Ishikawa (cell line): ENCODE data around the gene RNF187.

ENCODE experiments used
- CEBPB ChIP-seq: IDR thresholded peaks from 2 replicates; pipeline ENCODE4 v1.6.1; 2012
- CREB1 ChIP-seq: IDR thresholded peaks from 2 replicates; pipeline ENCODE4 v1.6.1; 2012; ENCODE audit warnings: low read depth
- EGR1 ChIP-seq: IDR thresholded peaks from 2 replicates; pipeline ENCODE4 v1.6.1; 2012
- EP300 ChIP-seq: IDR thresholded peaks from 2 replicates; pipeline ENCODE4 v1.6.1; 2012; ENCODE audit warnings: borderline replicate concordance
- FOXM1 ChIP-seq: IDR thresholded peaks from 2 replicates; pipeline ENCODE4 v1.6.1; 2012; ENCODE audit warnings: low read depth, borderline replicate concordance
- MAX ChIP-seq: IDR thresholded peaks from 2 replicates; pipeline ENCODE4 v1.6.1; 2012
- NFIC ChIP-seq: IDR thresholded peaks from 2 replicates; pipeline ENCODE4 v1.6.1; 2012
- RAD21 ChIP-seq: IDR thresholded peaks from 2 replicates; pipeline ENCODE4 v1.6.1; 2012; ENCODE audit warnings: low read depth
- TAF1 ChIP-seq: IDR thresholded peaks from 2 replicates; pipeline ENCODE4 v1.6.1; 2012; ENCODE audit warnings: low read depth, mild to moderate bottlenecking
- TCF12 ChIP-seq: IDR thresholded peaks from 2 replicates; pipeline ENCODE4 v1.6.1; 2012; ENCODE audit warnings: low read depth
- TEAD4 ChIP-seq: IDR thresholded peaks from 2 replicates; pipeline ENCODE4 v1.6.1; 2012
- USF1 ChIP-seq: IDR thresholded peaks from 2 replicates; pipeline ENCODE4 v1.6.1; 2012
- YY1 ChIP-seq: IDR thresholded peaks from 2 replicates; pipeline ENCODE4 v1.6.1; 2012; ENCODE audit warnings: low read depth
- ZBTB7A ChIP-seq: IDR thresholded peaks from 2 replicates; pipeline ENCODE4 v1.6.1; 2012; ENCODE audit warnings: low read depth
- TF ChIP-seq, protein P1 (sequence below): IDR thresholded peaks from 2 replicates; pipeline ENCODE4 v1.6.1; 2012; ENCODE audit warnings: low read depth, mild to moderate bottlenecking

Gene RNF187

GRCh38 chr1:228496084-228496483, 8.9 kb downstream of the RNF187 start:
- TF ChIP-seq RAD21 (no peak), CEBPB (no peak)

- TF ChIP-seq USF1: no peak
- no peak for TF ChIP-seq RAD21
- TF ChIP-seq EGR1: no peak
- no peak for TF ChIP-seq ZBTB7A
- TF ChIP-seq TAF1: no peak
- no peak for TF ChIP-seq CEBPB
- TF ChIP-seq EP300: no peak
- TF ChIP-seq TEAD4: no peak
- TF ChIP-seq, protein P1, sequence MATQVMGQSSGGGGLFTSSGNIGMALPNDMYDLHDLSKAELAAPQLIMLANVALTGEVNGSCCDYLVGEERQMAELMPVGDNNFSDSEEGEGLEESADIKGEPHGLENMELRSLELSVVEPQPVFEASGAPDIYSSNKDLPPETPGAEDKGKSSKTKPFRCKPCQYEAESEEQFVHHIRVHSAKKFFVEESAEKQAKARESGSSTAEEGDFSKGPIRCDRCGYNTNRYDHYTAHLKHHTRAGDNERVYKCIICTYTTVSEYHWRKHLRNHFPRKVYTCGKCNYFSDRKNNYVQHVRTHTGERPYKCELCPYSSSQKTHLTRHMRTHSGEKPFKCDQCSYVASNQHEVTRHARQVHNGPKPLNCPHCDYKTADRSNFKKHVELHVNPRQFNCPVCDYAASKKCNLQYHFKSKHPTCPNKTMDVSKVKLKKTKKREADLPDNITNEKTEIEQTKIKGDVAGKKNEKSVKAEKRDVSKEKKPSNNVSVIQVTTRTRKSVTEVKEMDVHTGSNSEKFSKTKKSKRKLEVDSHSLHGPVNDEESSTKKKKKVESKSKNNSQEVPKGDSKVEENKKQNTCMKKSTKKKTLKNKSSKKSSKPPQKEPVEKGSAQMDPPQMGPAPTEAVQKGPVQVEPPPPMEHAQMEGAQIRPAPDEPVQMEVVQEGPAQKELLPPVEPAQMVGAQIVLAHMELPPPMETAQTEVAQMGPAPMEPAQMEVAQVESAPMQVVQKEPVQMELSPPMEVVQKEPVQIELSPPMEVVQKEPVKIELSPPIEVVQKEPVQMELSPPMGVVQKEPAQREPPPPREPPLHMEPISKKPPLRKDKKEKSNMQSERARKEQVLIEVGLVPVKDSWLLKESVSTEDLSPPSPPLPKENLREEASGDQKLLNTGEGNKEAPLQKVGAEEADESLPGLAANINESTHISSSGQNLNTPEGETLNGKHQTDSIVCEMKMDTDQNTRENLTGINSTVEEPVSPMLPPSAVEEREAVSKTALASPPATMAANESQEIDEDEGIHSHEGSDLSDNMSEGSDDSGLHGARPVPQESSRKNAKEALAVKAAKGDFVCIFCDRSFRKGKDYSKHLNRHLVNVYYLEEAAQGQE: no peak
- no peak for TF ChIP-seq YY1
Observed at GRCh38 chr1:228496494-228496893, 9.3 kb downstream of the RNF187 start.

- TF ChIP-seq EGR1: no peak
- TF ChIP-seq NFIC: no peak
- TF ChIP-seq ZBTB7A: no peak
- TF ChIP-seq TCF12: no peak
- TF ChIP-seq CREB1: no peak
Observed at GRCh38 chr1:228497206-228497605, 10.0 kb downstream of the RNF187 start.

DNA sequence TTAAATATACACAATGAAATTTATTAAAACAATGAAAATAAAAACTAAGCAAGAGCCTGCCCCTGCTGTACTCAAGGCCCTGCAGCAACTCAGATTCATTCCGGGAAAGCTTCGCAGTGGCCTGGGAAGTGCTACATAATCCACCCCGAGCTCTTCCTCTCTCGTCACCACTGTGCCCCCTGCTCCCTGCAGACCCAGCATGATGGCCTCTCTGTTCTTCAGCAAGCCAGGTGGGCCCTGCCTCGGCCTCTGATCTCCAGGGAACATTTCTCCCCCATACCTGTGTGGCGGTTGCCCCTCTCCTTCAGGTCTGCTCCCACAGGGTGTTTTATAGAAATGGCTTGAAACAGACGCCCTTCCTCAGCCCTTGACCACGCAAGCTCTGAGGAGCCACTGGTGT, 10.6 kb downstream of the RNF187 start:
- TF ChIP-seq EP300: no peak
- no peak for TF ChIP-seq CREB1
- TF ChIP-seq USF1: no peak
- TF ChIP-seq TAF1: no peak
- no peak for TF ChIP-seq EGR1
- no peak for TF ChIP-seq NFIC

GRCh38 chr1:228500143-228500734, 13.1 kb downstream of the RNF187 start:
- TF ChIP-seq CEBPB: no peak
- TF ChIP-seq TAF1: no peak
- TF ChIP-seq MAX: no peak
- TF ChIP-seq NFIC: no peak
- TF ChIP-seq YY1: no peak

DNA sequence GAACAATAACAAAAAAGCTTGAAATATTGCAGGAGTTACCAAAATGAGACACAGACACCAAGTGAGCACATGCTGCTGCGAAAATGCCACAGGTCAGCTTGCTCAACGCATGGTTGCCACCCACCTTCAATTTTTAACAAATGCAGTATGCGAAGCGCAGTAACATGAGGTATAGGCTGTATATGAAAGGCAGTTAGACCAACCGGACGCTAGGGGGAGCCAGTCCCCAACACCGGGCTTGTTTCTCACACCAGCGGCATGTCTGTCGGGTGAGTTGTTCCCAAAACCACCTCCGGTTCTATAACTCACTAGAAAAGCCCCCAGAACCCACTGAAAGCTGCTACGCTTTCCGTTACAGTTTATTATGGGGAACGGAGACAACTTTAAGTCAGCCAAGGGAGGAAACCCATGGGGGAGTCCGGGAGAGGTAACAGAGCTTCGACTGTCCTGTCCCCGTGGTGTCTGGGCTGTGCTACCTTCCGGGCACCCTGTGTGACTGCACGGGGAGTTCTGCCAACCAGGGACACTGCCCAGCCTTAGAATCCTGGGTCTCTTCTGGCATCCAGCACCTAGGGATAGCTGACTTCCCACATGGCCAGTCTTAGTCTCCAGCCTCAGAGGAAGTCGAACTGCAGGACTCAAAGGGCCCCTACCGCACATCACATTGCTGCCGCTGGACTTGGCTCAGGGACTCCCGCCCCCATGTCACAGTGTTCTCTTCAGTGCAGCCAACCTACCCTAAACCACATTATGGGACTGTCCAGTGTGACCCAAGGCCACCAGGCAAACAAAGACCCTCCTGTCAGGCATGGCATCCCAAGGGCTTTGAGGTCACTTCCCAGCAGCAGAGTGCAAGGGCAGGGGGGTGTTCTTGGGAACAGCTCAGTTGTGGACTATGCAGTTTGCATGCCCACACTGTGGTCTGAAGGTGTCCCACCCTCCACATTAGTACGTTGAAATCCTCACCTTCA, 14.0 kb downstream of the RNF187 start:
- peak; percentile 87 for TF ChIP-seq RAD21
- TF ChIP-seq MAX: peak; percentile 83
- no peak for TF ChIP-seq EGR1
- TF ChIP-seq CEBPB: no peak

DNA sequence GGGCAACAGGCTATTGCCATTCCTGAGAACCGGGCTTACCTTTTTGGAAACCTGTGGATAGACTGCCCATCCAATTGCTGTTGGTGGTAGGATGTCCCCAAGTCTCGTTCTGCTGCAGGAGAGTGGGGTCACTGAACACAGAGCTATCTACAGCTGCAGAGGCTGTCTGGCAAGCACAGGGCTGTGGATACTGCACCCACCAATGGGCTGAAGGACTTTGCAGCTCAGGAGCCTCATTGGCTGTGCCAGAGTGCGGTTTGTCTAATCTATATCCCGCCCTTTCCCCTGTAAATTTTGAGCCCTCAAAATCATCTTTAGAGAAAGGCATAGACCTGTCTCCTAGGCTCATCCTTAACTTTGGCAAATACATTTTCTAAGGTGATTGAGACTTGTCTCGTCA, 15.3 kb downstream of the RNF187 start:
- TF ChIP-seq NFIC: no peak
- TF ChIP-seq FOXM1: no peak
- no peak for TF ChIP-seq CEBPB
- no peak for TF ChIP-seq RAD21
- no peak for TF ChIP-seq CREB1
- TF ChIP-seq TAF1: no peak

- TF ChIP-seq FOXM1: no peak
- no peak for TF ChIP-seq USF1
- no peak for TF ChIP-seq ZBTB7A
- TF ChIP-seq TAF1: no peak
- TF ChIP-seq MAX: no peak
- no peak for TF ChIP-seq EP300
- no peak for TF ChIP-seq CREB1
- TF ChIP-seq, protein P1: no peak
- TF ChIP-seq EGR1: no peak
- TF ChIP-seq NFIC: no peak
- TF ChIP-seq TEAD4: no peak
- TF ChIP-seq RAD21: no peak
- no peak for TF ChIP-seq YY1
- no peak for TF ChIP-seq TCF12
- TF ChIP-seq CEBPB: no peak
Observed at GRCh38 chr1:228507961-228508652, 20.9 kb downstream of the RNF187 start.
